Measurements from ENCODE around the gene ASS1.

DNA sequence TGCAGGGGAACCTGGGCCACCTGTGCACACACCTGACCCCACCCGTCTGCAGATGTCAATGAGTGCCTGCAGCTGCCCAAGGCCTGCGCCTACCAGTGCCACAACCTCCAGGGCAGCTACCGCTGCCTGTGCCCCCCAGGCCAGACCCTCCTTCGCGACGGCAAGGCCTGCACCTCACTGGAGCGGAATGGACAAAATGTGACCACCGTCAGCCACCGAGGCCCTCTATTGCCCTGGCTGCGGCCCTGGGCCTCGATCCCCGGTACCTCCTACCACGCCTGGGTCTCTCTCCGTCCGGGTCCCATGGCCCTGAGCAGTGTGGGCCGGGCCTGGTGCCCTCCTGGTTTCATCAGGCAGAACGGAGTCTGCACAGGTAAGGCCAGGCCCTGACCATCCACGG lies 14.5 kb upstream of the ASS1 start:
- TF ChIP-seq POLR2AphosphoS5 (IDR thresholded peaks at IDR 0.05) (no peak), POLR2A (IDR thresholded peaks at IDR 0.05) (no peak), EP300 (IDR thresholded peaks at IDR 0.05) (no peak)
- TF ChIP-seq, protein P1, sequence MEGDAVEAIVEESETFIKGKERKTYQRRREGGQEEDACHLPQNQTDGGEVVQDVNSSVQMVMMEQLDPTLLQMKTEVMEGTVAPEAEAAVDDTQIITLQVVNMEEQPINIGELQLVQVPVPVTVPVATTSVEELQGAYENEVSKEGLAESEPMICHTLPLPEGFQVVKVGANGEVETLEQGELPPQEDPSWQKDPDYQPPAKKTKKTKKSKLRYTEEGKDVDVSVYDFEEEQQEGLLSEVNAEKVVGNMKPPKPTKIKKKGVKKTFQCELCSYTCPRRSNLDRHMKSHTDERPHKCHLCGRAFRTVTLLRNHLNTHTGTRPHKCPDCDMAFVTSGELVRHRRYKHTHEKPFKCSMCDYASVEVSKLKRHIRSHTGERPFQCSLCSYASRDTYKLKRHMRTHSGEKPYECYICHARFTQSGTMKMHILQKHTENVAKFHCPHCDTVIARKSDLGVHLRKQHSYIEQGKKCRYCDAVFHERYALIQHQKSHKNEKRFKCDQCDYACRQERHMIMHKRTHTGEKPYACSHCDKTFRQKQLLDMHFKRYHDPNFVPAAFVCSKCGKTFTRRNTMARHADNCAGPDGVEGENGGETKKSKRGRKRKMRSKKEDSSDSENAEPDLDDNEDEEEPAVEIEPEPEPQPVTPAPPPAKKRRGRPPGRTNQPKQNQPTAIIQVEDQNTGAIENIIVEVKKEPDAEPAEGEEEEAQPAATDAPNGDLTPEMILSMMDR (IDR thresholded peaks at IDR 0.05) = no peak
